ENCODE results near the gene RPS25.
"Not testable (repeated sequence)": the region's sequence is repeated elsewhere in the genome, so short reads cannot be mapped to it uniquely, and the experiment has no call there.

RPS25 gene

GRCh38 chr11:119015054-119015611 lies 3.0 kb downstream of the RPS25 start:
- DNase-seq (ENCODE audit: low spot score), result no peak

DNA sequence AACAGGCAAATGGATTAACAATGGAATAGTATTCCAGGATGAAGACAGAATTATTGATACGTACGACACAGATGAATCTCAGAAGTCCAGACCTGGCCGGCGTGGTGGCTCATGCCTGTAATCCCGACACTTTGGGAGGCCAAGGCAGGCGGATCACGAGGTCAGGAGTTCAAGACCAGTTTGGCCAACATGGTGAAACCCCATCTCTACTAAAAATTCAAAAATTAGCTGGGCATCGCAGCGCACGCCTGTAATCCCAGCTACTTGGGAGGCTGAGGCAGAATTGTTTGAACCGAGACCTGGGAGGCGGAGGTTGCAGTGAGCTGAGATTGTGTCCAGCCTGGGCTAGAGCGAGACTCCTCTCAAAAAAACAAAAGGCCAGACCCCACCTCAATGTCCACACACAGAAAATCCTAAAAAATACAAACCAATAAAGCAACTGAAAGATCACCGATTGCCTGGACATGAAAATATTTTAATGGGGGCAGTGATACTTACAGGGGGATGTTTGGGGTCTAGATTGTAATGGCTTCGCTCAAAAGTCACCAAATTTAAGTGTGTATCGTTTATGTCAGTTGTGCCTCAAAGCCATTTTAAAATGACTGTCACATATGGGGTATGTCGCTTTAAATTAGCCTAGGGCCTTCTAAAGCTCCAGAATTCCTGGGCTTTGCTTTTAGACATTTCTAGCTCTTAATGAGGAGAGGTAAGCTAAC lies 3.8 kb downstream of the RPS25 start:
- DNase-seq (ENCODE audit: low spot score), result no peak

DNA sequence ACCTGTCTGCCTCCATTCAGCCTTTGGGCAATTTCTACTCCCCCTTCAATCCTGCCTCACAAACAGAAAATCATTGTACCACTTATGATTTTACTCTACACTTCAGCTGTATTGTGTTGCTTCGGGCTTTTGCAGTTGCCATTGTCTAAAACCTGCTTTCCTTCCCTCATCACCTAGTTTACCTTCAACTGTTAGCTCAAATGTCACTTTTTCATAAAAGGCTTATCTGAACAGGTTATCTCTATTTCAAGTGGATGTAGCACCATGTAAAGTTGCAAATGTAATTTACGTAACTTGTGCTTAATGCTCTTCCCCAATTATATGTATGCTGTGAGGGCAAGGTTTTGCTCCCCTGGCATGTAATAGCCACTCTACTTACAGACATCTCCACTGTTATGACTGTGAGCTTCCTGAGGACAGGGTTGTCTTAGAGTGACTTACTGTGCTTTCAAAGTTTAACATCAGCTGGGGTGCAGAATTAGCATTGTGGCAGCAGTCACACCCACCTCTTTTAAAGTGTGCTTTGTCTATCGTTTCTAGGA lies 5.4 kb downstream of the RPS25 start:
- no peak for DNase-seq (ENCODE audit: low spot score)

DNA sequence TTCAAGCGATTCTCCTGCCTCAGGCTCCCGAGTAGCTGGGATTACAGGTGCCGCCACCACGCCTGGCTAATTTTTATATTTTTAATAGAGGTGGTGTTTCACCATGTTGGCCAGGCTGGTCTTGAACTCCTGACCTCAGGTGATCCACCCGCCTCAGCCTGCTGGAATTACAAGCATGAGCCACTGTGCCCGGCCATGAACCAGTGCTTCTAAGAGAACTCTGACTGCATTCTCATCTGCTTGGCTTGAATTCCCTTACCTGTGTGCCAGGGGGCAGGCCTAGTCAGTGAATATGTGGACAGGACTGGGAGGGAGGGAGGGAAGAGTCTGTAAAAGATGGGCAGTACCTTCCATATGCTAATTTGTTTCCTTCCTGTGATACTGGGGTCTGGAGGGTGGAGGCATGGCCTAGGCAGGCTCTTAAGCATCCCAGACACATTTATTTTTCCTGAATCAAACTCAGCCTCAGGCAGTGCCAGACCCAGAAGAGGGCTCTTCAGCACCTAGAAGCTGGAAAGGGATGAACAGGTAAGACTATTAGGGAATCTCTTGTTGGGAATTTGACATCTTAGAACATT lies 6.6 kb downstream of the RPS25 start:
- DNase-seq (ENCODE audit: low spot score), result no peak

- no peak for DNase-seq (ENCODE audit: low spot score)
Observed at GRCh38 chr11:119006656-119007055, 11.5 kb downstream of the RPS25 start.

- DNase-seq (ENCODE audit: low spot score), result no peak
Observed at GRCh38 chr11:119000906-119001305, 17.2 kb downstream of the RPS25 start.

- no peak for DNase-seq (ENCODE audit: low spot score)
Observed at GRCh38 chr11:118998822-118999221, 19.3 kb downstream of the RPS25 start.

- DNase-seq (ENCODE audit: low spot score), result no peak
Observed at GRCh38 chr11:118998388-118998717, 19.8 kb downstream of the RPS25 start.

DNA sequence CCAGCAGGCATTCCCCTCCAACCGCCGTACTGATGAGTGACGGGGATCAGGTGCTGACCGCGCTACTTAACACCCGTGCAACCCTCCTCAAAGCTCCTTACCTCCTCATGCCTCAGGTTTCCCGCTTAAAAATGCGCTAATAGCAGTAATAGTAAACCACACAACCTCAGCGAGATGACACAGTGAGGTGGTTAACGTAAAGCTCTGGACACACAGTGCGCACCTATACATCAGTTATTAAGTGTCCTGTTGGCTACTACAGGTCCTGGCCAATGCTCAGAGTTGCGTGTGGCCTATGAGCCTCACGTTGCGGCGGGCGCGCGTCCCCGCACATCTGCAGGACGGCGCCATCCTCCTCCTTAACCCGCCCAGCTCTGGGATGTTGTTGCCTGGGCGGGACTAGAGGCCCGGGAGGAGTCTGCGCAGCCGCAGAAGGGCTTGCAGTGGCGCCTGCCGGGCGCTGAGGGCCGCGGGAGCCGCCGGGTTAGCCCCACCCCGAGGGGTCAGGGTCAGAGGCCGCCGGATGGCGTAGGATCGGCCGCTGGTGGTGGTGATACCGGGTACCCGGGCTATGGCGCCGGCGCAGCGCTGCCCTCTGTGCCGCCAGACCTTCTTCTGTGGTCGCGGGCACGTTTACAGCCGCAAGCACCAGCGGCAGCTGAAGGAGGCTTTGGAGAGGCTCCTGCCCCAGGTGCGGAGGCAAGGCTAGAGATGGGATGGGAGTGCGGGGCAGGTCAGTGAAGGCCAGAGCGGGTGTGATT lies 20.3 kb downstream of the RPS25 start, which contains the start of gene CENATAC:
Gene CENATAC, plus strand, starts transcription at position 512 of the 761 bp plus-strand sequence. Its CDS starts 60 bp downstream, at position 572.
- DNase-seq (ENCODE audit: low spot score), result peak; percentile 96

DNA sequence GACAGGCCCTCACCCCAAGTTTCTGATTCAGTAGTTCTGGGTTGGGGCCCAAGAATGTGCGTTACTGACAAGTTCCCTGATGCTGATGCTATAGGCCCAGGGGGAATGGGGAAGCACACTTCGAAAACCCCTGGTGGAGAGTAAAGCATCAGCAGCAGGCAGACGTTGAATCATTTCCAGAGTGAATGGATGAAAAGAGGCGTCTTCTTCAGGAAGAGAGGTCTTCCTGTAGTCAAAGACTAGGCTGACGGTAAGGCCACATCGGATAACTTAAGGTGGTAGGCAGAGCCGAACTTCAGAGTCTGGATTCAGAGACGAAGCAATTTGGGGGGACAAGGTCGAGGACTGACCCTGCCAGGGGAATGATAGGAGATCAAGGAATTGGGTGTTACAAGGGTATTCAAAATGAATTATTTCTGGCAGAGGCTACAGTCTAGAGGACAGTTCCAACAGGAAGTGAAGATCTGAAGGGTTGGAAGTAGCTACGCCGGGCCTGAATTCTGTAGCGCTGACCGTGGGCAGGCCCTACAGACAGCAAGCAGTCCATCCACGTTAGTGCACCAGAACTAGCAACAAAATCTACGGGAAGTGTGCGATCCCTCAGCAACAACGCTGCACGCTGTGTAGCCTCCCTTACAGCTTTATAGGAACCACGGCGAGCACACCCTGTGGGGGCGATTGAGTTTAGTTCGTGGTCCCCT lies 21.1 kb downstream of the RPS25 start:
- no peak for DNase-seq (ENCODE audit: low spot score)

- not testable (repeated sequence) for DNase-seq (ENCODE audit: low spot score)
Observed at GRCh38 chr11:118991486-118992038, 26.6 kb downstream of the RPS25 start.

DNA sequence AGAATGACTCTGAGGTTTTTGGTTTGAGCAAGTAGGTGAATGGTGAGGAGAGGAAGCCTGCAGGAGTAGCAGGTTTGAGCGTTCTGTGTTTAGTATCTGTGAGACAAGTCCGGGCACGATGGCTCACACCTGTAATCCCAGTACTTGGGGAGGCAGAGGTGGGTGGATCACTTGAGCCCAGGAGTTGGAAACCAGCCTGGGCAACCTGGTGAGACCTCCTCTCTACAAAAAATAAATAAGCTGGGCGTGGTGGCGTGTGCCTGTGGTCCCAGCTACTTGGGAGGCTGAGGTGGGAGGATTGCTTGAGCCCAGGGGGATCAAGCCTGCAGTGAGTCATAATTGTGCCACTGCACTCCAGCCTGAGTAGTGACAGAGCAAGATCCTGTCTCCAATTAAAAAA lies 29.9 kb downstream of the RPS25 start:
- no peak for DNase-seq (ENCODE audit: low spot score)

DNA sequence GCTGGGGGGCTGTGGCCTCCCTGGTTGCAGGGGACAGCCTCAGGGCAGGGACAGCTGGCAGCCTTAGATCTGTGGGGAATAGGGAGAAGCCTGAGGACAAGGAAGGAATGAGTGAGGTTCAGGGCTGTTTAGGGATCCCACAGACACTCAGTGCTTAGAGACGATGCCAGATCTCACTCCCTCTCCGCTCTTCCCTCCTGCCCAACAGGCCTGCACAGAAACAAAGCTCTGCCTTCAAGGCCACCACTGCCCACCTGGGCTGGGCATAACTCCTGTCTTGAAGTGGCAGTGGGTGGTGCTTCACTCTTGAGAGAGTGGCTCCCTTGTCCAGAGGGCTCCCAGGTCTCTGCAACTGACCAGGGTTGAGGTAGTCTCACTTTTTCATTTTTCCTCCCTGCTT lies 33.3 kb downstream of the RPS25 start:
- DNase-seq (ENCODE audit: low spot score), result no peak

DNA sequence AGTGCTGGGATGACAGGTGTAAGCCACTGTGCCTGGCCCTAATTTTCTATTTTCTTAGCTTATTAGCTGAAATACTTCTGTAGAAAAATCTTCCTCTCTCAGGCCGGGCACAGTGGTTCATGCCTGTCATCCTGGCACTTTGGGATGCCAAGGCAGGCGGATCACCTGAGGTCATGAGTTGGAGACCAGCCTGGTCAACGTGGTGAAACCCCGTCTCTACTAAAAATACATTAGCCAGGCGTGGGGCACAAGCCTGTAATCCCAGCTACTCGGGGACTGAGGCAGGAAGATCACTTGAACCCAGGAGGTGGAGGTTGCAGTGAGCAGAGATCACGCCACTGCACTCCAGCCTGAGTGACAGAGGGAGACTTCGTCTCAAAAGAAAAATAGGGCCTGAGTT lies 33.8 kb downstream of the RPS25 start:
- DNase-seq (ENCODE audit: low spot score), result not testable (repeated sequence)

DNA sequence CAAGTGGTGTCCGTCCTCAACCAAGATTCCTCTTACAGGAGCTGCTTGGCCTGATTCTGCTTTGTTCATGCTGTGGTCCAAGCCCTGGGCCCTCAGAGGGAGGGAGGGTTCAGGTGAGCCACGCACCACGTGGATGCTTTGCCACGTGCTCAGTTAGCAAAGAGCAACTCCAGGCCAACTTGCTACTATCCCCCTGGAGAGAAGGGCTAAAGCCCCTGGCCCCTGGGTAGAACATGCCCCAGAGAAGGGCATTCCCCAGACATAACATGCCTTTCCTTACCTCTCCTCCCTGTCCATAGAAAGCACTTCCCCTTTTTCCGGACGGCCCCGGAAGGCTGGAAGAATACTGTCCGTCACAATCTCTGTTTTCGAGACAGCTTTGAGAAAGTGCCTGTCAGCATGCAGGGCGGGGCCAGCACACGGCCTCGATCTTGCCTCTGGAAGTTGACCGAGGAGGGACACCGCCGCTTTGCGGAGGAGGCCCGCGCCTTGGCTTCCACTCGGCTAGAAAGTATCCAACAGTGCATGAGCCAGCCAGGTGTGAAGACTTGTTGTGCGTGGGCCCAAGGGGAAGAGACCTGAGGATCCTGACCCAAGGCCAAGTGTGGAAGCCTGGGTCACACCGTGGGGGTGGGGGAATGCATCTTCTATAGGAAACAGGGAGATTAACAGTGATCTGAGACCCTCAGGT lies 37.8 kb downstream of the RPS25 start:
- no peak for DNase-seq (ENCODE audit: low spot score)

GRCh38 chr11:118979434-118979833 lies 38.7 kb downstream of the RPS25 start:
- DNase-seq (ENCODE audit: low spot score), result no peak

- DNase-seq (ENCODE audit: low spot score), result no peak
Observed at GRCh38 chr11:118975771-118976709, 42.1 kb downstream of the RPS25 start.

DNA sequence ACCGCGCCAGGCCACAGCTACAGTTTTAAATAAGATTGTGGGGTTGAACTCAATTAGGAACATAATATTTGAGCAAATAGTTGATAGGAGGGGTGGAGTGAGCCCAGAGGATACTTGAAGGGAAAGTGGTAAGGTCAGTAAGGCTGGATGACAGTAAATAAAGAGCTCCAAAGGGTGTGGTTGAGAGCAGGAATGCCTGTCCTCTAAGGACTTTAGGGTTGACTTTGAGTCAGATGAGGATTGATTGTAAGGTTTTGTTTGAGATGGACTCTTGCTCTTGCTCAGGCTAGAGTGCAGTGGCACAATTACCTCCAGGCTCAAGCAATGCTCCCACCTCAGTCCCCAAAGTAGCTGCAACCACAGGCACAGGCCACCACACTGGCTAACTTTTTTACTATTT lies 44.2 kb downstream of the RPS25 start:
- no peak for DNase-seq (ENCODE audit: low spot score)

- no peak for DNase-seq (ENCODE audit: low spot score)
Observed at GRCh38 chr11:118971646-118972045, 46.5 kb downstream of the RPS25 start, which contains the start of gene FOXR1. Gene FOXR1 (plus strand): TSS chr11:118971761. CDS start chr11:118971932, 171 bp downstream.

DNA sequence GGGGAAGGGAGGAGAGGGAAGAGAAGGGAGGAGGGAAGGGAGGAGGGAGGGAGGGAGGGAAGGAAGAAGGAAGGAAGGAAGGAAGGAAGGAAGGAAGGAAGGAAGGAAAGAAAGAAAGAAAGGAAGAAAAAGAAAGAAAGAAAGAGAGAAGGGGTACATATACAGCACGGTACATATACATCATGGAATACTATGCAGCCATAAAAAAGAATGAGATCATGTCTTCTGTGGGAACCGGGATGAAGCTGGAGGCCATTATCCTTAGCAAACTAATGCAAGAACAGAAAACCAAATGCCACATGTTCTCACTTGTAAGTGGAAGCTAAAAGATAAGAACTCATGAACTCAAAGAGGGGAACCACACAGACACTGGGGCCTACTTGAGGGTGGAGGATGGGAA lies 48.6 kb downstream of the RPS25 start:
- DNase-seq (ENCODE audit: low spot score), result not testable (repeated sequence)
